SK-MEL-5 (cell line): ENCODE data around the gene ZNF804B. TPM values are rescaled to one million over a fixed set of nuclear protein-coding genes. Genes with fewer than 3 reads are reported as not detected.

Experiments used
- DNase-seq: peaks from one replicate; pipeline ENCODE4 v3.0.0-alpha.2; 2016; ENCODE audit warnings: low read depth, low spot score
- in situ Hi-C: cut with HindIII; loops from 2 replicates; pipeline ENCODE4 v1.10.0; 2016; ENCODE audit warnings: low sequenced_read_pairs, high pct_unique_total_duplicates, low pct_unique_long_range_greater_than_20kb
- total RNA-seq: library from RNA; depleted of rRNA; stranded (reverse); fragments of >200 nt; shearing (Covaris generic); gene quantifications from 2 replicates; pipeline ENCODE4 v1.2.3, GENCODE V29; 2014

Gene ZNF804B
- total RNA-seq, 1 experiment from 2014 or later, result not detected

- DNase-seq, result no peak
- in situ Hi-C loops, result no loop called here
These were observed 47.0 kb downstream of the ZNF804B start for GRCh38 chr7:88806280-88807037.

- in situ Hi-C loops, result no loop called here
- no peak for DNase-seq
These were observed 59.1 kb downstream of the ZNF804B start for GRCh38 chr7:88818552-88818951.

- in situ Hi-C loops, result no loop called here
- DNase-seq, result no peak
These were observed 66.7 kb downstream of the ZNF804B start for GRCh38 chr7:88826222-88826621.

GRCh38 chr7:88835147-88835728, 75.7 kb downstream of the ZNF804B start:
- DNase-seq, result peak; percentile 78
- in situ Hi-C loops, result no loop called here

- DNase-seq, result no peak
- in situ Hi-C loops, result no loop called here
These were observed 82.7 kb downstream of the ZNF804B start for GRCh38 chr7:88842201-88842600.

- DNase-seq, result no peak
- in situ Hi-C loops, result no loop called here
These were observed 85.6 kb downstream of the ZNF804B start for GRCh38 chr7:88845091-88845490.

DNA sequence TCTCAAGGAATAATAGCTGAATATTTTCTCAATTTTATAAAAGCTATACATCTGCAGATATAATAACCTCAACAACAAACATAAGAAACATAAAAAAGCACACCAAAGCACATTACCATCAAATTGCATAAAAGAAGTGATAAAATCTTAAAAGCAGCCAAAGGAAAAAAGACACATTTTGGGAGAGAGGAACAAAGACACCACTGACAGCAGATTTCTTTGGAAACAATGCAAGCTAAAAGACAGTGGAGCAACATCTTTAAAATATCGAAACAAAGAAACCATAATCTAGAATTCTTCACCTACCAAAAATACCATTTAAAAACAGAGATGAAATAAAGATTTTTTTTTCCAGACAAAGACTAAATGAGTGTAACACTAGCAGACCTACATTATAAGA, 91.7 kb downstream of the ZNF804B start:
- in situ Hi-C loops, result no loop called here
- DNase-seq, result no peak

DNA sequence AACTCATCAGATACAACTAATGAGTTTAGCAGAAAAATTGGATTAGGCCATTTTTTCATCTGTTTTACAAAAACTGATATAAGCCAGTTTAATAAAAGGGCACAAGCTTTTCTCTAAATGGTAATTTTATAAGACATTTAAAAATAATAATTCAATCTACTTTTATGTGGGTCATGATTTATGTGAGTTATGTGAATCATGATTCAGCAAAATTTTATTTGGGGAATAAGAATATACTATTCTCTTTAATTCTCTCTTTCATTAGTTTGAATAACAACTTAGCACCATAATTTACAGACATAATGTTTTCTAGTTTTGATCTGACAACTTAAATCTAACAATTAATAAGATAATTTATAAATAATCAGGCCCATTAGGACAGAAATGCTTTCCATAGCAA, 99.8 kb downstream of the ZNF804B start:
- no peak for DNase-seq
- in situ Hi-C loops, result no loop called here

DNA sequence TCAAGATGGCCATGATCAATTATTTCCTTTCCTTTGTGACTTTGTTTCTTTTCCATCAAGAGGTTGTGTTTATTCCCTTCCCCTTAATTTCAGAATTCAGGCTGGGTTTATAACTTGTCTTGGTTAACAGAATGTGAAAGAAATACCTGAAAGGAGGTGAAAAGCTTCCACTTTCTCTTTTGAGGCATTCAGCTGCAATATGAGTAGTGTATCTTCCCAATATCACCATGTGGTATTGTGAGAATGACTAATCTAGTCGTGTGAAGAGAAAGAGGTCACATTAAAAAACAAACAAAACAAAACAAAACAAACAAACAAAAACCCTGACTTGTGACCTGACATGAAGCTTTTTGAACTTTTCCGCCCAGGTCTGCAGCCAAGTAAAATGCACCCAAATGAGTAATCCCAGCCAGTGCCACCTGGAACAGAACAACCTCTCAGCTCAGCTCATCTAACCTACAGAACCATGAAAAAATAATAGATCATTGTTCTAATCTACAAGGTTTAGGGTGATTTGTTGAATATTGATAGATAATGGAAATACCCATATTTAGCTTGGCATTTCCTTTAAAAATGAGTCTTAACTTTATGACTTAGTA, 106.9 kb downstream of the ZNF804B start:
- DNase-seq, result no peak
- in situ Hi-C loops, result no loop called here

DNA sequence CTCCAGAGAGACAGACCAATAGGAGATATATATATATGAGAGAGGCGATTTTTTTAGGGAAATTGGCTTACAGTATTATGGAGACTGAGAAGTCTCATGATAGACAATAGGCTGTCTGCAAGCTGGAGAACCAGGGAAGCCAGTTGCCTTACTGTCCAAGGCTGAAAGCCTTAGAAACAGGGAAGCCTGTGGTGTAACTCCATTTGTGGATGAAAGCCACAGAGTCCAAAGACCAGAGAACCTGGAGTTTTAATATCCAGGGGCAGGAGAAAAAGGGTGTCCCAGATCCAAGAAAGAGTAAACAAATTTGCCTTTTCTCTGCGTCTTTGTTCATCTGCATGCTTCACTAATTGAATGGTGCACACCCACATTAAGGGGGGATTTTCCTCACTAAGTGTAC, 107.7 kb downstream of the ZNF804B start:
- DNase-seq, result no peak
- in situ Hi-C loops, result no loop called here

DNA sequence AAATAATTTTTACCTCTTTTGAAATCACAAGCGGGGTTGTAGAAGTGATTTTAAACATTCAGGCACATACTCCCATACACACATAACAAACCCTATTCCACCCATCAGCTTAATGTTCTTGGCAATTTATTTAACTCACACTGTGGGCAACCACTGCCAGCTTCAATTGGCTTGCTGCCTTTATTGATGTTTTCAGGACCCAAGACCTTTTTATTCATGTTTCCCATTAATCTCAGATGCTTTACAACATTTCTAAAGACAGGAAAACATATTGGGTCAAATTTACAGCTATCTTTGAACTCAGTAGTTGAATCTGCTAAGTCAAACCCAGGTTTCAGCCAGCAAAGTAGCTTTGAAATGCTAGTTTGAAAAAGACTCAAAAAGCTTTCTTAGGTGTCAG, 109.0 kb downstream of the ZNF804B start:
- in situ Hi-C loops, result no loop called here
- DNase-seq, result no peak

GRCh38 chr7:88881136-88881535, 121.6 kb downstream of the ZNF804B start:
- in situ Hi-C loops, result no loop called here
- no peak for DNase-seq

DNA sequence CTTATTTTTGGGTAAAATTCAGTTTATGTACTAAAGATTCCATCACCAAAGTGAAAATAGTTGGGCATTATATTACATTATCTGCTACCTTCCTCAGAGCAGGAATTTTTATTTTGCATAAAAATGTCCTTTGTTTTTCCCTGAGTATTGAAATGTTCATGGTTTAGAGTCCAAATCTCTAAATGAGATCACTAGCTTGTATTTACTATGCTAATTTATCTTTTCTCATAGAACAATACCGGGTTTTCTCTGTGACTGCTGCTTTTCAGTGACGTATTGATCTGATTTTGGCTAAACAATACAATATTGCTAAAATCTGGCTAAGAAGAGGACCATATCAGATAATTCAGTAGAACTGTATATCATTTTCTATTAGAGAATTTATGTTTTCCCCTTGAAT, 125.6 kb downstream of the ZNF804B start:
- in situ Hi-C loops, result no loop called here
- DNase-seq, result no peak

GRCh38 chr7:88888684-88889083, 129.2 kb downstream of the ZNF804B start:
- no peak for DNase-seq
- in situ Hi-C loops, result no loop called here

GRCh38 chr7:88910516-88910915, 151.0 kb downstream of the ZNF804B start:
- in situ Hi-C loops, result no loop called here
- DNase-seq, result no peak

GRCh38 chr7:88912852-88913251, 153.4 kb downstream of the ZNF804B start:
- in situ Hi-C loops, result no loop called here
- no peak for DNase-seq

DNA sequence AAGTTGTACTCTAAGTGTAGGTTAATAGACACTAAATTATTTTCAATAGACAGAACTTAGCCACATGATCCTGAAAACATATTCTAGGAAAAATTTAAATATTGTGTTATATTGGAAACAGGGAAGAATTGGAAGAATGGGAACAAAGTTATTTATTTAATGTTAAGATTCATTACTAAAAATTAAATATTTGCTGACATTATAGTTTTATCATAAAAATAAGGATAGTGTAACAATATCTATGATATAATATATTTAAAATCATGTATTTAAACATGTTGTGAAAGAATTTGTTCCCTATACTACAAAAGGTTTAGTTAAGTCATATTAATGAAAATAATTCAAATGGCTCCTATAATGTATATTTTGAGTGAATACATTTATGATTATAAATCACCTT, 156.1 kb downstream of the ZNF804B start:
- in situ Hi-C loops, result no loop called here
- no peak for DNase-seq

- no peak for DNase-seq
- in situ Hi-C loops, result no loop called here
These were observed 160.1 kb downstream of the ZNF804B start for GRCh38 chr7:88919478-88920131.

DNA sequence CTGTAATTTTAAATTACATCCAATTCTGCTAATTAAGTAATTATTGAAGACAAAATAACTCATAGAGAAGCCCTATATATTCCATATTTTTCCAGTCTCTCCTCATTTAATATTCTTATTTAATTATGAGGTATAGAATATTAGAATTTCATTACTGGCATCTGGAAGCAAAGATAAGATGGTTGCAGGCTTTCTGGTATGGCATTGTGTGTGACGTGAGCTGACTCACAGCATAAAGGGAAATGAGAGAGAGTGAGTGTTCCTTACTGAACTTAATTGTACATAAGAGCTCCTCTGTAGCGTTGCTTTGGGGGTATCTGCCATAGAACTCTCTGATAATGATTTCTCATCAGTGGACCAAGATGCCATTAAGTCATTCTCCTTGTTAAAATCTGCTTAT, 163.4 kb downstream of the ZNF804B start:
- in situ Hi-C loops, result no loop called here

More for the DNA sequence above, 163.4 kb downstream of the ZNF804B start:
- DNase-seq, result no peak
